GM23338 (cell line): Measurements from ENCODE around the gene NDE1. TPM values are rescaled to one million over a fixed set of nuclear protein-coding genes. Genes with fewer than 3 reads are reported as not detected.

Experiments used
- ATAC-seq: fragments of 200-7000 bp; cut with Tn5 transposase; 3 replicates; pipeline ENCODE4 v1.9.1; 2020
- DNase-seq: peaks from one replicate; pipeline ENCODE4 v3.0.0-alpha.2; 2015; ENCODE audit warnings: low spot score
- H2AFZ ChIP-seq: fragments of 200-600 bp; sonication (generic); 2 replicates; pipeline ENCODE4 v1.8.0; 2016; ENCODE audit warnings: antibody characterized with exemption, mild to moderate bottlenecking, moderate library complexity
- H3F3A ChIP-seq: fragments of 200-600 bp; sonication (generic); replicated peaks from 2 replicates; pipeline ENCODE4 v1.8.0; 2017; ENCODE audit warnings: antibody characterized with exemption, mixed run types, low read depth
- H3K27ac ChIP-seq: fragments of 200-600 bp; sonication (generic); 2 replicates; pipeline ENCODE4 v1.6.1; 2016; ENCODE audit warnings: low read depth
- H3K27me3 ChIP-seq: fragments of 200-600 bp; sonication (generic); 2 replicates; pipeline ENCODE4 v1.8.0; 2016; ENCODE audit warnings: mild to moderate bottlenecking, mixed run types, moderate library complexity; ENCODE audit not compliant: insufficient read depth
- H3K36me3 ChIP-seq: fragments of 200-600 bp; sonication (generic); 2 replicates; pipeline ENCODE4 v1.8.0; 2016; ENCODE audit warnings: mild to moderate bottlenecking; ENCODE audit not compliant: insufficient read depth
- H3K4me1 ChIP-seq: fragments of 200-600 bp; sonication (generic); 2 replicates; pipeline ENCODE4 v1.8.0; 2016; ENCODE audit warnings: mild to moderate bottlenecking, moderate library complexity; ENCODE audit not compliant: insufficient read depth
- H3K4me2 ChIP-seq: fragments of 200-600 bp; sonication (generic); 2 replicates; pipeline ENCODE4 v1.7.1; 2017; ENCODE audit warnings: mixed run types
- H3K4me3 ChIP-seq: fragments of 200-600 bp; sonication (generic); 2 replicates; pipeline ENCODE4 v1.6.1; 2016; ENCODE audit warnings: mixed run types
- H3K79me2 ChIP-seq: fragments of 200-600 bp; sonication (generic); replicated peaks from 2 replicates; pipeline ENCODE4 v1.8.0; 2017; ENCODE audit warnings: mild to moderate bottlenecking; ENCODE audit not compliant: insufficient read depth
- H3K9me2 ChIP-seq: fragments of 200-600 bp; sonication (generic); 2 replicates; pipeline ENCODE4 v1.8.0; 2017; ENCODE audit not compliant: insufficient read depth
- H4K20me1 ChIP-seq: fragments of 200-600 bp; sonication (generic); replicated peaks from 2 replicates; pipeline ENCODE4 v1.8.0; 2017; ENCODE audit warnings: mild to moderate bottlenecking; ENCODE audit not compliant: insufficient read depth
- H3K27ac Mint-ChIP-seq: 2 replicates; pipeline ENCODE4 v1.8.0; 2020; ENCODE audit warnings: inconsistent platforms, mild to moderate bottlenecking, moderate library complexity, mixed read lengths
- H3K27me3 Mint-ChIP-seq: 3 replicates; pipeline ENCODE4 v1.8.0; 2022; ENCODE audit warnings: low read depth, mild to moderate bottlenecking, moderate library complexity, mixed read lengths, inconsistent platforms; ENCODE audit not compliant: insufficient read depth, poor library complexity
- H3K36me3 Mint-ChIP-seq: 3 replicates; pipeline ENCODE4 v1.8.0; 2021; ENCODE audit warnings: low read depth, mild to moderate bottlenecking, inconsistent platforms, moderate library complexity, mixed read lengths
- H3K4me1 Mint-ChIP-seq: 3 replicates; pipeline ENCODE4 v1.8.0; 2020; ENCODE audit warnings: mild to moderate bottlenecking, inconsistent platforms, mixed read lengths
- H3K4me3 Mint-ChIP-seq: 3 replicates; pipeline ENCODE4 v1.8.0; 2021; ENCODE audit warnings: moderate library complexity, mild to moderate bottlenecking, inconsistent platforms, mixed read lengths
- H3K9me3 Mint-ChIP-seq: 3 replicates; pipeline ENCODE4 v1.8.0; 2020; ENCODE audit warnings: moderate library complexity, mild to moderate bottlenecking, inconsistent platforms, mixed read lengths
- CREB1 ChIP-seq: fragments of 250-450 bp; sonication (Bioruptor Pico); IDR thresholded peaks from 2 replicates; pipeline ENCODE4 v1.5.0; 2020; ENCODE audit warnings: low read depth, mild to moderate bottlenecking, moderate library complexity
- EZH2phosphoT487 ChIP-seq: fragments of 200-600 bp; sonication (generic); IDR thresholded peaks from one replicate; pipeline ENCODE4 v1.8.1; 2018; ENCODE audit warnings: antibody characterized with exemption; ENCODE audit not compliant: unreplicated experiment
- JUNB ChIP-seq: IDR thresholded peaks from one replicate; pipeline ENCODE4 v1.6.1; 2016; ENCODE audit warnings: antibody characterized with exemption; ENCODE audit not compliant: unreplicated experiment
- NANOG ChIP-seq: IDR thresholded peaks from 2 replicates; pipeline ENCODE4 v1.6.1; 2016; ENCODE audit warnings: antibody characterized with exemption, borderline replicate concordance
- POLR2AphosphoS5 ChIP-seq: IDR thresholded peaks from 2 replicates; pipeline ENCODE4 v1.6.1; 2016; ENCODE audit warnings: antibody characterized with exemption, low read depth
- REST ChIP-seq: IDR thresholded peaks from one replicate; pipeline ENCODE4 v1.6.1; 2018; ENCODE audit warnings: antibody characterized with exemption; ENCODE audit not compliant: unreplicated experiment
- STAT1 ChIP-seq: IDR thresholded peaks from one replicate; pipeline ENCODE4 v1.6.1; 2016; ENCODE audit warnings: antibody characterized with exemption; ENCODE audit not compliant: unreplicated experiment
- ZNF114 ChIP-seq: fragments of 250-450 bp; sonication (Bioruptor Pico); IDR thresholded peaks from 2 replicates; pipeline ENCODE4 v1.5.0; 2020; ENCODE audit warnings: mild to moderate bottlenecking, moderate library complexity
- ZNF331 ChIP-seq: fragments of 250-450 bp; sonication (Bioruptor Pico); IDR thresholded peaks from 2 replicates; pipeline ENCODE4 v1.5.0; 2020; ENCODE audit warnings: low read depth, mild to moderate bottlenecking, moderate library complexity
- polyA plus RNA-seq: library from polyadenylated mRNA; unstranded; fragments of >200 nt; fragmentation: Nextera tagmentation; extraction: Ambion mirVana; gene quantifications from 2 replicates; pipeline ENCODE4 v1.2.1, GENCODE V29; 2016
- total RNA-seq: library from RNA; depleted of rRNA; stranded (reverse); fragments of >200 nt; shearing (Covaris generic); gene quantifications from 2 replicates; pipeline ENCODE4 v1.2.3, GENCODE V29; 2014
- TF ChIP-seq, protein P1 (sequence below): IDR thresholded peaks from 2 replicates; pipeline ENCODE4 v1.6.1; 2016; ENCODE audit warnings: antibody characterized with exemption
- TF ChIP-seq, protein P2 (sequence below), 2 experiments: fragments of 200-600 bp in 1 of 2; sonication (generic) in 1 of 2; conservative IDR thresholded peaks; 2 replicates each; pipeline versions ENCODE4 v1.5.1 to v1.6.1; 2016 to 2017; ENCODE audit warnings: antibody characterized with exemption in 2 of 2, low read depth in 2 of 2, mild to moderate bottlenecking in 2 of 2, moderate library complexity in 1 of 2

Gene NDE1
- total and polyA plus RNA-seq, 2 experiments from 2014 or later: 13.0 to 22.9 TPM

DNA sequence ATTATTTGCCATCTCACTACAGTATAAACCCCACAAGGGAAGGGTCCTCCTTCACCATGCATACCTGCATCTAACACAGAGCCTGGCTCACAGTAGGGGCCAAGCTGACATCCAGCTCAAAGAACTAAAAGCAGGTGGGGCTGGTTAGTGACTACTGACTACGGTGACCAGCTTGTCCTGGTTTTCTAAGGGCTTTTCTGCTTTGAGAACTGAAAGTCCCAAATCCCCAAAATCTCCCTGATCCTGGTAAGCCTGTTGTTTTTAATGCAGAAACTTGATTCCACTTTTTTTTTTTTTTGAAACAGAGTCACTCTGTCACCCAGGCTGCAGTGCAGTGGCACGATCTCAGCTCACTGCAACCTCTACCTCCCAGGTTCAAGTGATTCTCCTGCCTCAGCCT is 89.4 kb downstream of the NDE1 start (continued):
- TF ChIP-seq REST (no peak), CREB1 (CRISPR knock-in tag) (no peak), ZNF114 (CRISPR knock-in tag) (no peak)
- TF ChIP-seq, protein P1, sequence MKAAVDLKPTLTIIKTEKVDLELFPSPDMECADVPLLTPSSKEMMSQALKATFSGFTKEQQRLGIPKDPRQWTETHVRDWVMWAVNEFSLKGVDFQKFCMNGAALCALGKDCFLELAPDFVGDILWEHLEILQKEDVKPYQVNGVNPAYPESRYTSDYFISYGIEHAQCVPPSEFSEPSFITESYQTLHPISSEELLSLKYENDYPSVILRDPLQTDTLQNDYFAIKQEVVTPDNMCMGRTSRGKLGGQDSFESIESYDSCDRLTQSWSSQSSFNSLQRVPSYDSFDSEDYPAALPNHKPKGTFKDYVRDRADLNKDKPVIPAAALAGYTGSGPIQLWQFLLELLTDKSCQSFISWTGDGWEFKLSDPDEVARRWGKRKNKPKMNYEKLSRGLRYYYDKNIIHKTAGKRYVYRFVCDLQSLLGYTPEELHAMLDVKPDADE: no peak

- Histone ChIP-seq H3K4me1 (no peaks in the 10 kb centered on the region), H4K20me1 (no peaks in the 10 kb centered on the region), H3K4me2 (no peak overlapping the region), H3K9me2 (no peaks in the 10 kb centered on the region), H3K27ac (no peak overlapping the region), H3K27me3 (no peaks in the 10 kb centered on the region), H3K4me3 (no peak overlapping the region), H3K79me2 (no peaks in the 10 kb centered on the region), H3F3A (no peaks in the 10 kb centered on the region), H2AFZ (no peak overlapping the region; the same call in 1 of the 2 replicates), H3K36me3 (no peaks in the 10 kb centered on the region)
- no peak for TF ChIP-seq CREB1 (CRISPR knock-in tag)
- no peak for TF ChIP-seq ZNF331 (CRISPR knock-in tag)
- TF ChIP-seq, protein P2, sequence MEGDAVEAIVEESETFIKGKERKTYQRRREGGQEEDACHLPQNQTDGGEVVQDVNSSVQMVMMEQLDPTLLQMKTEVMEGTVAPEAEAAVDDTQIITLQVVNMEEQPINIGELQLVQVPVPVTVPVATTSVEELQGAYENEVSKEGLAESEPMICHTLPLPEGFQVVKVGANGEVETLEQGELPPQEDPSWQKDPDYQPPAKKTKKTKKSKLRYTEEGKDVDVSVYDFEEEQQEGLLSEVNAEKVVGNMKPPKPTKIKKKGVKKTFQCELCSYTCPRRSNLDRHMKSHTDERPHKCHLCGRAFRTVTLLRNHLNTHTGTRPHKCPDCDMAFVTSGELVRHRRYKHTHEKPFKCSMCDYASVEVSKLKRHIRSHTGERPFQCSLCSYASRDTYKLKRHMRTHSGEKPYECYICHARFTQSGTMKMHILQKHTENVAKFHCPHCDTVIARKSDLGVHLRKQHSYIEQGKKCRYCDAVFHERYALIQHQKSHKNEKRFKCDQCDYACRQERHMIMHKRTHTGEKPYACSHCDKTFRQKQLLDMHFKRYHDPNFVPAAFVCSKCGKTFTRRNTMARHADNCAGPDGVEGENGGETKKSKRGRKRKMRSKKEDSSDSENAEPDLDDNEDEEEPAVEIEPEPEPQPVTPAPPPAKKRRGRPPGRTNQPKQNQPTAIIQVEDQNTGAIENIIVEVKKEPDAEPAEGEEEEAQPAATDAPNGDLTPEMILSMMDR (conservative IDR thresholded peaks at IDR 0.05; ENCODE audit: low read depth in 2 of 2): no peak
- no peak for TF ChIP-seq STAT1
- no peak for TF ChIP-seq JUNB
- TF ChIP-seq NANOG: no peak
- no peak for TF ChIP-seq REST
- no peak for TF ChIP-seq EZH2phosphoT487
- TF ChIP-seq POLR2AphosphoS5: no peak
- TF ChIP-seq, protein P1: no peak
- Mint-ChIP-seq H3K9me3 (no peaks in the 10 kb centered on the region; the same call in 2 of the 3 replicates), H3K36me3 (no peaks in the 10 kb centered on the region), H3K4me1 (peaks cover 5% of the 10 kb centered on the region), H3K4me3 (no peak overlapping the region), H3K27ac (no peak overlapping the region), H3K27me3 (peaks cover 5% of the 10 kb centered on the region)
- DNase-seq (no peak), ATAC-seq (no peak)
Measured at GRCh38 chr16:15739950-15740349, 89.9 kb downstream of the NDE1 start.
